Measurements from ENCODE around the gene HUS1B. TPM values are rescaled to one million over a fixed set of nuclear protein-coding genes. Genes with fewer than 3 reads are reported as not detected.

Gene HUS1B
- total RNA-seq, 1 experiment from 2014 or later = 1.1 TPM

- TF ChIP-seq NFYB (CRISPR knock-in tag; conservative IDR thresholded peaks at IDR 0.05; ENCODE audit: low read depth) = no peak
- no peak for TF ChIP-seq USF2 (CRISPR knock-in tag; IDR thresholded peaks at IDR 0.05)
- 0 out of 2 replicates have a peak, but pooled peaks have one; percentile 14 for TF ChIP-seq SMAD3 (CRISPR knock-in tag; IDR thresholded peaks at IDR 0.05; ENCODE audit: borderline replicate concordance)
- no peak for TF ChIP-seq NFE2L1 (CRISPR knock-in tag; IDR thresholded peaks at IDR 0.05)
- no peak for TF ChIP-seq ZNF219 (CRISPR knock-in tag; IDR thresholded peaks at IDR 0.05; ENCODE audit: borderline replicate concordance)
- TF ChIP-seq ZNF263 (CRISPR knock-in tag; IDR thresholded peaks at IDR 0.05; ENCODE audit: low read depth) = no peak
- TF ChIP-seq NR3C1 (CRISPR knock-in tag; conservative IDR thresholded peaks at IDR 0.05; ENCODE audit: low read depth) = no peak
- 0 out of 2 replicates have a peak, but pooled peaks have one; percentile 16 for TF ChIP-seq MAX (CRISPR knock-in tag; IDR thresholded peaks at IDR 0.05)
- TF ChIP-seq ATF2 (CRISPR knock-in tag; IDR thresholded peaks at IDR 0.05; ENCODE audit: borderline replicate concordance, low read depth) = no peak
- TF ChIP-seq ZNF138 (CRISPR knock-in tag; conservative IDR thresholded peaks at IDR 0.05) = no peak
- TF ChIP-seq ZNF425 (CRISPR knock-in tag; conservative IDR thresholded peaks at IDR 0.05) = no peak
- TF ChIP-seq, protein P1, sequence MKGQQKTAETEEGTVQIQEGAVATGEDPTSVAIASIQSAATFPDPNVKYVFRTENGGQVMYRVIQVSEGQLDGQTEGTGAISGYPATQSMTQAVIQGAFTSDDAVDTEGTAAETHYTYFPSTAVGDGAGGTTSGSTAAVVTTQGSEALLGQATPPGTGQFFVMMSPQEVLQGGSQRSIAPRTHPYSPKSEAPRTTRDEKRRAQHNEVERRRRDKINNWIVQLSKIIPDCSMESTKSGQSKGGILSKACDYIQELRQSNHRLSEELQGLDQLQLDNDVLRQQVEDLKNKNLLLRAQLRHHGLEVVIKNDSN (CRISPR knock-in tag; IDR thresholded peaks at IDR 0.05) = no peak
- TF ChIP-seq ESRRA (CRISPR knock-in tag; IDR thresholded peaks at IDR 0.05; ENCODE audit: borderline replicate concordance) = no peak
- TF ChIP-seq TP53 (CRISPR knock-in tag; IDR thresholded peaks at IDR 0.05) = no peak
- TF ChIP-seq, protein P2, sequence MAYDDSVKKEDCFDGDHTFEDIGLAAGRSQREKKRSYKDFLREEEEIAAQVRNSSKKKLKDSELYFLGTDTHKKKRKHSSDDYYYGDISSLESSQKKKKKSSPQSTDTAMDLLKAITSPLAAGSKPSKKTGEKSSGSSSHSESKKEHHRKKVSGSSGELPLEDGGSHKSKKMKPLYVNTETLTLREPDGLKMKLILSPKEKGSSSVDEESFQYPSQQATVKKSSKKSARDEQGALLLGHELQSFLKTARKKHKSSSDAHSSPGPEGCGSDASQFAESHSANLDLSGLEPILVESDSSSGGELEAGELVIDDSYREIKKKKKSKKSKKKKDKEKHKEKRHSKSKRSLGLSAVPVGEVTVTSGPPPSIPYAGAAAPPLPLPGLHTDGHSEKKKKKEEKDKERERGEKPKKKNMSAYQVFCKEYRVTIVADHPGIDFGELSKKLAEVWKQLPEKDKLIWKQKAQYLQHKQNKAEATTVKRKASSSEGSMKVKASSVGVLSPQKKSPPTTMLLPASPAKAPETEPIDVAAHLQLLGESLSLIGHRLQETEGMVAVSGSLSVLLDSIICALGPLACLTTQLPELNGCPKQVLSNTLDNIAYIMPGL (CRISPR knock-in tag; IDR thresholded peaks at IDR 0.05) = no peak
- TF ChIP-seq FOXK1 (CRISPR knock-in tag; IDR thresholded peaks at IDR 0.05) = peak; percentile 72
- TF ChIP-seq CREM (CRISPR knock-in tag; IDR thresholded peaks at IDR 0.05) = no peak
- TF ChIP-seq ZNF416 (CRISPR knock-in tag; IDR thresholded peaks at IDR 0.05) = no peak
- TF ChIP-seq E2F4 (CRISPR knock-in tag; IDR thresholded peaks at IDR 0.05; ENCODE audit: borderline replicate concordance, low read depth) = no peak
- TF ChIP-seq, protein P3, sequence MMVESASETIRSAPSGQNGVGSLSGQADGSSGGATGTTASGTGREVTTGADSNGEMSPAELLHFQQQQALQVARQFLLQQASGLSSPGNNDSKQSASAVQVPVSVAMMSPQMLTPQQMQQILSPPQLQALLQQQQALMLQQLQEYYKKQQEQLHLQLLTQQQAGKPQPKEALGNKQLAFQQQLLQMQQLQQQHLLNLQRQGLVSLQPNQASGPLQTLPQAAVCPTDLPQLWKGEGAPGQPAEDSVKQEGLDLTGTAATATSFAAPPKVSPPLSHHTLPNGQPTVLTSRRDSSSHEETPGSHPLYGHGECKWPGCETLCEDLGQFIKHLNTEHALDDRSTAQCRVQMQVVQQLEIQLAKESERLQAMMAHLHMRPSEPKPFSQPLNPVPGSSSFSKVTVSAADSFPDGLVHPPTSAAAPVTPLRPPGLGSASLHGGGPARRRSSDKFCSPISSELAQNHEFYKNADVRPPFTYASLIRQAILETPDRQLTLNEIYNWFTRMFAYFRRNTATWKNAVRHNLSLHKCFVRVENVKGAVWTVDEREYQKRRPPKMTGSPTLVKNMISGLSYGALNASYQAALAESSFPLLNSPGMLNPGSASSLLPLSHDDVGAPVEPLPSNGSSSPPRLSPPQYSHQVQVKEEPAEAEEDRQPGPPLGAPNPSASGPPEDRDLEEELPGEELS (CRISPR knock-in tag; IDR thresholded peaks at IDR 0.05) = peak; percentile 87; the same call in 1 of the 2 replicates
- TF ChIP-seq AFF4 (CRISPR knock-in tag; IDR thresholded peaks at IDR 0.05; ENCODE audit: borderline replicate concordance) = no peak
- TF ChIP-seq ZNF121 (CRISPR knock-in tag; IDR thresholded peaks at IDR 0.05) = no peak
- TF ChIP-seq ZNF423 (CRISPR knock-in tag; IDR thresholded peaks at IDR 0.05) = no peak
These were observed 27.0 kb upstream of the HUS1B start (continued) for GRCh38 chr6:683742-684440.
